Upper lobe of left lung (tissue), 4 donors: ENCODE measurements around the gene TTC17.

Source experiments
- CTCF ChIP-seq, 6 experiments: fragments of 450-650 bp in 4 of 6; fragments of 200-600 bp in 2 of 6; sonication (generic) in 2 of 6; IDR thresholded peaks; one replicate each; pipeline ENCODE4 v1.5.1; 2016 to 2019; ENCODE audit warnings: antibody characterized with exemption in 6 of 6
- EP300 ChIP-seq, 4 donors: sonication (generic); formaldehyde crosslinking; IDR thresholded peaks; one replicate each; pipeline ENCODE4 v1.5.1; 2017; ENCODE audit warnings: antibody characterized with exemption in 4 of 4, control low read depth in 2 of 4
- POLR2A ChIP-seq, 4 donors: fragments of 450-650 bp; IDR thresholded peaks; one replicate each; pipeline ENCODE4 v1.5.1; 2016 to 2017; ENCODE audit warnings: antibody characterized with exemption in 4 of 4, mild to moderate bottlenecking in 2 of 4
- POLR2AphosphoS5 ChIP-seq, 2 donors: sonication (generic); formaldehyde crosslinking; IDR thresholded peaks; one replicate each; pipeline ENCODE4 v1.5.1; 2017; ENCODE audit warnings: antibody characterized with exemption in 2 of 2

DNA sequence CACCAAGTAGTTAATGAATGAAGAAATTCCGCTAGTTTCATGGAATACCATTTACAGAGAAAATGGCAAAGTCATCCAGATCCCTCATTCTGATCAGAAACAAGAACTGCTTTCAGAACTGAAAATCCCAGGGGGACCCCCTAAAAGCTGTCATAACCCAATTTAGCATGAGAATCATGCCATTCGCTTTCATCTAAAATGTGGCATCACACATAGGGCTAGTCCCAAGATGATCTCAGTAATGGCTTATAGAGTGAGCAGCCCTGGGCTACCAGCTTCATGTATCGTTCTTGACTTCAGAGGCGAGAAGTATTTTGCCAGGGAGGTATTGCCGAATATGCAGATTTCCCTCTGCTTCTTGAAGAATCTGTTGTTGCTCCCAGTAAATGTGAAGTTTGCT, 134.0 kb downstream of the TTC17 start:
- TF ChIP-seq CTCF (IDR thresholded peaks at IDR 0.05): no peak
- TF ChIP-seq POLR2A (IDR thresholded peaks at IDR 0.05): no peak
- TF ChIP-seq POLR2AphosphoS5 (IDR thresholded peaks at IDR 0.05): no peak
- no peak for TF ChIP-seq EP300 (IDR thresholded peaks at IDR 0.05)
